ENCODE results near the gene SLC7A5. TPM values are rescaled to one million over a fixed set of nuclear protein-coding genes. Genes with fewer than 3 reads are reported as not detected.
"Not testable (repeated sequence)": the region's sequence is repeated elsewhere in the genome, so short reads cannot be mapped to it uniquely, and the experiment has no call there.

The SLC7A5 gene
- total RNA-seq, 1 donor from 2014 or later, result 7.6 TPM

DNA sequence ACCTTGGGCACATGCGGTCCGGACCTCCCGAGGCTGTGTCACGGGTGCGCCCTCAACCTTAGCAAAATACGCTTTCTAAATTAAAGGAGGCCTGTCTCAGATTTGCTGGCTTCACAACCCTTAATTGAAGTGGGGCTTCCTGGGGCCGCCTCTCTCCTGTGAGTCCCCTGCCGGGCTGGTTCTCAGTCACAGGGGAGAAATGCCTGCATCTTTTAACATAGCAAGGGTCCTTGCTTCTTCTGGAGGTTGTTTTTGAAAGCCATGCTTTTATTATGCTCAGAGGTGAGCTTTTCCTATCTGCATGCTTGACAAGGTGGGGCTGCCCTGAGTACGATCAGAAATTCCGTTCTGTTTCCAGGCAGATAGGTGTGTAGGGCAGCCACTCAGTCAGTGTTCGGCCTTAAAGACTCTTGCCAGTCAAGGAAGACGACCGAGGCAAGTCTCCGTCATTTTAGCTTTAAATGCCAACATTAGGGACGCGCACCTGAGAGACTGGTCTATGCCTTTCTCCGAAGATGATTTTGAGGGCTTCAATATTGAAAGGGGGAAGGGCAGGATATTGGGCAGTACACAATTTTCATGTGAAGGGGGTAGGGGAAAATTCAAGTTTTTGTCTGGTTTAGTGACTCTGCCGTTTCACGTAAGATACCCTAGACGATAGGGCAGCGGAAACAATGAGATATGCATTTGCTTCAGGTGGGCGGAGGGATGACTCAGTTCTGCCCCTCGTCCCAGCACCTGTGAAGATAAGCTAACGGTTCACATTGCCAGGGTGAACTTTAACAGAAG, 5.5 kb upstream of the SLC7A5 start:
- H3K27ac ChIP-seq, result no peak overlapping the region
- intact Hi-C loops (cut with DNase I), result no loop called here
- no peaks in the 10 kb centered on the region for H3K4me1 ChIP-seq
- H3K9me3 ChIP-seq, result no peaks in the 10 kb centered on the region
- TF ChIP-seq, protein P1, sequence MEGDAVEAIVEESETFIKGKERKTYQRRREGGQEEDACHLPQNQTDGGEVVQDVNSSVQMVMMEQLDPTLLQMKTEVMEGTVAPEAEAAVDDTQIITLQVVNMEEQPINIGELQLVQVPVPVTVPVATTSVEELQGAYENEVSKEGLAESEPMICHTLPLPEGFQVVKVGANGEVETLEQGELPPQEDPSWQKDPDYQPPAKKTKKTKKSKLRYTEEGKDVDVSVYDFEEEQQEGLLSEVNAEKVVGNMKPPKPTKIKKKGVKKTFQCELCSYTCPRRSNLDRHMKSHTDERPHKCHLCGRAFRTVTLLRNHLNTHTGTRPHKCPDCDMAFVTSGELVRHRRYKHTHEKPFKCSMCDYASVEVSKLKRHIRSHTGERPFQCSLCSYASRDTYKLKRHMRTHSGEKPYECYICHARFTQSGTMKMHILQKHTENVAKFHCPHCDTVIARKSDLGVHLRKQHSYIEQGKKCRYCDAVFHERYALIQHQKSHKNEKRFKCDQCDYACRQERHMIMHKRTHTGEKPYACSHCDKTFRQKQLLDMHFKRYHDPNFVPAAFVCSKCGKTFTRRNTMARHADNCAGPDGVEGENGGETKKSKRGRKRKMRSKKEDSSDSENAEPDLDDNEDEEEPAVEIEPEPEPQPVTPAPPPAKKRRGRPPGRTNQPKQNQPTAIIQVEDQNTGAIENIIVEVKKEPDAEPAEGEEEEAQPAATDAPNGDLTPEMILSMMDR (IDR thresholded peaks at IDR 0.05), result no peak
- no peaks in the 10 kb centered on the region for H3K36me3 ChIP-seq
- H3K4me3 ChIP-seq, result no peak overlapping the region
- no peaks in the 10 kb centered on the region for H3K27me3 ChIP-seq
- no peak for DNase-seq (ENCODE audit: low spot score in 2 of 2)

DNA sequence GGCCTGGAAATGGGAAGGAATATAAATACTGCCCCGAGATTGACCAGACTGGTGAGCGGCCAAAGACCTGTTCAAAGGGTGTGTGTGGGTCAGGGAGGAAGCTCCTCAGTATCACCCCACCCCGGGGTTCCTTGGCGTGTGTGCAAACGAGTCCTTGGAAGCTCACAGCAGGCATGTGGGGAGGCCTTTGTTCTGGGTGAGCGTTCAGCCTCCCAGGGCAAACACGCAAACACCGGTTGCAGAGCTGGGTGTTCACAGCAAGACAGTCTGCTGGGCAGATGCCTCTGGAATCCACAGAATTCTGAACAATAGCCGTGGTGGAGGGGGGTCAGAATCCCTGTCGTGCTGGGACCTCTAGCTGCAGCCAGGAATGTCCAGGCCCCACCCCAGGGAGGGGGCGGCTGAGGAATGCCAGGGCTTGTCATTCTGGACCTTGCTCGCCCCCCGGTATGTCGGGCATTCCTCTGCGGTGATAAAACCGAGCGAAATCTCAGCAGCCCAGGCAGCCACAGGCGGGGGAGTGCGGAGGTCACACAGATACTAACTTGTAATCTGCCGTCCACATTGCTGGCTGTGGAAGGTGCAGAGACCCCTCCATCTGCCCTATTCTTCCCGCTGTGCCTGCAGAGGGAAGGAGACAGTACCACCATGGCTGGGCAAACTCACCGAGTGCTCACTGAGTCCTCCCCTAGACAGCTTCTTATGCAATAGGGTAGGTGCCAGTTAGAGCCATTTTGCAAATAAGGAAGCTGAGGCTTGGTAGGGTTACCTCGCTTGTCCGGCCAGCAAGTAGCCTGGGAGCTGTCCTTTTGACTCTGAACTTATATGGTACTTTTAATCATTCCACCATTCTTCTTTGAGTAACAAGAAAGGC, 1.3 kb upstream of the SLC7A5 start:
- not testable (repeated sequence) for H3K4me3 ChIP-seq; H3K36me3 ChIP-seq; H3K9me3 ChIP-seq; H3K27ac ChIP-seq; H3K27me3 ChIP-seq; H3K4me1 ChIP-seq; DNase-seq (ENCODE audit: low spot score in 2 of 2)
- intact Hi-C loops (cut with DNase I), result loop anchor here (1.0 kb wide), 3 partner anchors 20 to 92 kb away; no protein-coding TSS in a partner anchor

DNA sequence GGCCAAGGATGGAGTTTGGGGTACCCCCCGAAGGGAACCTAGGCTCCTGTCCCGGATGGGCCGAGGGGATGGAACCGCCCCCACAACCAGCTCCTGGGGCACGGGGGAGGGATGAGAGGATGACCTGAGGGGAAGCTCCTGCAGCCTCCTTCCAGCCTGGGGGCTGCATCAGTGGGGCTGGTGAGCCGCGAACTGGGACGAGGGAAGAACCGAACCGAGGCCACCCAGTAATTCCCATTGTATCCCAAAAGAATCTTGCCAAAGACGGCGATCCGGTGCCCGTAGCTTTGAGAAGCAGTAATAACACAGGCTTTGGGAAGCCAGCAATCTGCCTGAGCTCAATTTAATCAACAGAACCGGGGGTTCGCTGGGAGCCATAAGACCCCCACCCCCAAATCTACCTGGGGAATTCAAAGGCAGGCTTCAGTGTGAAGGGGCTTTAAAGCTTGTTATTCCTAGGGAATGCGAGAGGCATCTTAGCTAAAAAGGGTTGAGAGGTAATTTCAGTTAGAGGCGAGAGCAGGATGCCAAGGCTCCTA, 641 bp upstream of the SLC7A5 start:
- H3K27ac ChIP-seq; DNase-seq (ENCODE audit: low spot score in 2 of 2); intact Hi-C loops (cut with DNase I): not testable (repeated sequence)

DNA sequence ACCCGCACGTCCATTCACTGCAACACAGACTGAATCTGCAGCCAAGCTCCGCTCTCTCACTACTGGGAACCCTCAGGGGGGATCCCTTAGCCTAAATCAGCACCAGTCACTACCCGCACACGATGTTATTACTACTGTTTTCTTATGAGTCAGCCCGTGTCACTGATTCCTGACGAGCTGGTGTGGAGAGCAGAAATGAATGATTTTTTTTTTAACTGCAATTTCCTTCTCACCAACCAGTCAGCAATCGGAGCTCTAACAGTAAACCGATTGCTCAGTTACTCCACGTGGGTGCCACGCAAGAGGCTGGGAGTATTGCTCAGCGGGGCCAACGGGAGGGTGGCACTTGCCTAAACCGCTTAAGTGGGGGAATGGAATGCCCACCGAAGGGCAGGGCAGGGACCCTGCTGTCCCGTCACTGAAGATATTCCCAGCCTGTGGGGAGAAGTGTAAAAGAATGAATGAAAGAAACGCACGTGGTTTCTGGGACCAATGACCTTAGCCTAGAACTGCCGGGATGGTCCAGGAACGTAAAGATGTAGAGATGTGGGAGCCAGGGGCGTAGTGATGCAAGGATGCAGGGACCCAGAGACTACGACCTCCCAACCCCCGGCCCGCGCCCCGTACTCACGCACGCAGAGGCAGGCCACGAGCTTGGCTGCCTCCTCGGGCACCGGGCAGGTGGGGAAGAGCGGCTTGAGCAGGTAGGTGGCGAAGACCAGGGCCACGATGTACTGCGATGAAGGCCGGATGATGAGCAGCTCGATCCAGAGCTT, 865 bp downstream of the SLC7A5 start:
- H3K4me1 ChIP-seq; intact Hi-C loops (cut with DNase I); H3K36me3 ChIP-seq; H3K9me3 ChIP-seq; H3K27ac ChIP-seq; H3K27me3 ChIP-seq: not testable (repeated sequence)
- DNase-seq (ENCODE audit: low spot score in 2 of 2), result peak in 1 of 2 donors; percentile 77
- peak overlapping the region; percentile 50 to 75 for H3K4me3 ChIP-seq

More for the DNA sequence above, 641 bp upstream of the SLC7A5 start:
- H3K36me3 ChIP-seq, H3K27me3 ChIP-seq, H3K4me1 ChIP-seq, H3K4me3 ChIP-seq, H3K9me3 ChIP-seq: not testable (repeated sequence)

DNA sequence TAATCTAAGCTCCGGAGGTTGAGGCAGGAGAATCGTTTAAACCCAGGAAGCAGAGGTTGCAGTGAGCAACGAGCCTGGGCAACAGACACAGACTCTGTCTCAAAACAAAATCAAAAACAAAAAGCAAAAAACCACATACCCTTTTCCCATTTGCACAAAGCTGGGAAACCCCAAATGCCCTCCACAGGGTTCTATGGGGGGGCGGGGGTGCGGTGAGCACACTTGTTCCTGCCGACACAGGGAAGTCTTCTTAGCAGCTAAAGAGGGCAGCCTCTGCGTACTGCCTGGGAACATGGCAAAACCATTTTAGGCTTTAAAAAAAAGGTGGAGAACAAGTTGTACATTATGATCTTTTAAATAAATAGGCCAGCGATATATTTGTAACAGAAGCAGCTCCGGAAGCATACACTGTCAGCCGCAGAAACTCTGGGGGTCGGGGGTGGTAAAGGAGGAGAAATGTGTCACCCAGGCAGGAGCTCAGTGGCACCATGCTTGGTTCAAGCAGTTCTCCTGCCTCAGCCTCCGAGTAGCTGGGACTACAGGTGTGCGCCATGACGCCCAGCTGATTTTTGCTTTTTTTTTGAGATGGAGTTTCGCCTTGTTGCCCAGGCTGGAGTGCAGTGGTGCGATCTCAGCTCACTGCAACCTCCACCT, 3.3 kb downstream of the SLC7A5 start:
- H3K9me3 ChIP-seq; H3K4me3 ChIP-seq; H3K4me1 ChIP-seq; H3K27ac ChIP-seq; DNase-seq (ENCODE audit: low spot score in 2 of 2); H3K36me3 ChIP-seq; intact Hi-C loops (cut with DNase I); H3K27me3 ChIP-seq: not testable (repeated sequence)

DNA sequence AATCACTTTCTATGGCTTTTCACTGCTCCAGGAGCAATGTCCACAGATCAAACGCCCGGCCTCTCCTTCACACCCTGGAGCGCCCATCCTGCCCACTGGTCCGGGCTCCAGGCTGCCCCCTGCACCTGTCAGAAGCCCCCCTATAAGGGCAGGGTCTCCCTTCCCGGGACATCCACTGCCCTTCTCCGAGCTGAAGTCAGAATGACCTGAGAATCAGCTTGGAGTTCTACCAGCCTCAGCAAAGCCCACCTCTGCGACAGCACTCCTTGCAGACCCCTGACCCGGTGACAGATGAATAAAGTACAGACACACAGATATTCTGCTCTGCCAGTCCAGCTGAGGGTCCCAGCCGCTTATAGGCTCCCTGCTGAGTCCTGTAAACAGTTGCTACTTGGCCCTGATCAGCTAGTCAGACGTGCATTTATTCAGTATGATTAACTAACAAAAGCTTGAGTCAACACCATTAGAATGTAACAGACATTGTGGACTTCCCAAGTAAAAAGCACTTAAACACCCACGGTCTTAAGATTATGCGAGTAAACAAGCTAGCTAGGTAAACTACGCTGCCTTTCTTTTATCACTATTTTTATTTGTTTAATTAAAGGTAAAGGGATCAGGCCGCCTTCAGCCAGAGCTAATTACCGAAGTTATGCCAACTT, 4.8 kb downstream of the SLC7A5 start:
- Histone ChIP-seq H3K4me3 (no peak overlapping the region), H3K4me1 (peaks cover 0 to 4% of the 10 kb centered on the region in 2 donors), H3K27me3 (no peaks in the 10 kb centered on the region), H3K27ac (no peak overlapping the region), H3K9me3 (no peaks in the 10 kb centered on the region), H3K36me3 (no peaks in the 10 kb centered on the region)
- intact Hi-C loops (cut with DNase I), result no loop called here
- DNase-seq (ENCODE audit: low spot score in 2 of 2), result no peak
- TF ChIP-seq, protein P1 (IDR thresholded peaks at IDR 0.05), result no peak

DNA sequence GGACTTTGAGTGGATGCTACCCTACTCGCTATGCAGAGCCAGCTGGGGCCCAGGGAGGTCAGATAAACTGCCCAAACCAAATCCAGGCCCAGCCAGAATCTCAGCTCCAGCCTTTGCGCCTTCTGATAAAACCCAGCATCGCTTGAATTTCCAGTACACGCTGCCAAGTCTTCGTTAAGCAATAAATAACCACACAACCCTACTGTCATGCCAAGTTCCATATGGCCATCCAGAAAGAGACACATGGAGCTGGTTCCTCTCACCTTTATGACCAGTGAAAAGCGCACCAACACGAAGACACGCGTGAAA, 6.0 kb downstream of the SLC7A5 start:
- H3K27me3 ChIP-seq; intact Hi-C loops (cut with DNase I); H3K36me3 ChIP-seq; H3K9me3 ChIP-seq; H3K27ac ChIP-seq; H3K4me3 ChIP-seq; H3K4me1 ChIP-seq; DNase-seq (ENCODE audit: low spot score in 2 of 2): not testable (repeated sequence)

DNA sequence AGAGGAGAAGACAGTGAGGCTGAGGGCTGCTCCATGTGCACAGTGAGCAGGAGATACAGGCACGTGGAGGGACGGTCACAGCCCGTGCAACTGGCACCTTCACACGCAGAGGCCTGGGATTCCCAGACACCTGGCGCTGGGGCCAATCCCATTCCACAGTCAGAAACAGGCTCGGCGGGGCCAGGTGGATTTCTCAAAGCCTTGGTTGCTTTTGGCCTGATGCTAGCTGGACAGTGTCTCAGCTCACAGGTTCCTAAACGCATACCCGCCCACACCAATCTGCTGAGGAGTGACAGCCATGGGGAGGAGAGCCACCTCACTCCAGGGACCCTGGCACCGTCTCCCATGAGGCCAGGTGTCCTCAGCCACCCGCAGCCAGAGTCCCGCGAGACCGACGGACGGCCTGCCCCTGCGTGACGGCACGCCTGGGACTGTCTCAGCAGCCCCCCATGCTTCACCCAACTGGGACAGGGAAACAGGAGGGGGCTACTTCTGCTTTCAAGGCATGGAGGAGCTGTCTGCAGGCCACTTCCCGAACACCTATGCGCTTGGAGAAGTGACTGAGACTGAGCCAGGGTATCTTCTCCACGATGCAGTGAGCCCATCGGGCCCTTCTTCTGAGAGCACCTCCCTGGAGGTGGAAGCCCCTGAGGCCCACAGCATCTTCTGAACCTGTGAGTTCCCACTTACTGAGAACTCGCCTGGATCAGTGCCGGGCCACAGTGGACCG, 6.5 kb downstream of the SLC7A5 start:
- H3K36me3 ChIP-seq; H3K27ac ChIP-seq; intact Hi-C loops (cut with DNase I); H3K4me3 ChIP-seq; H3K9me3 ChIP-seq; DNase-seq (ENCODE audit: low spot score in 2 of 2); H3K27me3 ChIP-seq; H3K4me1 ChIP-seq: not testable (repeated sequence)

DNA sequence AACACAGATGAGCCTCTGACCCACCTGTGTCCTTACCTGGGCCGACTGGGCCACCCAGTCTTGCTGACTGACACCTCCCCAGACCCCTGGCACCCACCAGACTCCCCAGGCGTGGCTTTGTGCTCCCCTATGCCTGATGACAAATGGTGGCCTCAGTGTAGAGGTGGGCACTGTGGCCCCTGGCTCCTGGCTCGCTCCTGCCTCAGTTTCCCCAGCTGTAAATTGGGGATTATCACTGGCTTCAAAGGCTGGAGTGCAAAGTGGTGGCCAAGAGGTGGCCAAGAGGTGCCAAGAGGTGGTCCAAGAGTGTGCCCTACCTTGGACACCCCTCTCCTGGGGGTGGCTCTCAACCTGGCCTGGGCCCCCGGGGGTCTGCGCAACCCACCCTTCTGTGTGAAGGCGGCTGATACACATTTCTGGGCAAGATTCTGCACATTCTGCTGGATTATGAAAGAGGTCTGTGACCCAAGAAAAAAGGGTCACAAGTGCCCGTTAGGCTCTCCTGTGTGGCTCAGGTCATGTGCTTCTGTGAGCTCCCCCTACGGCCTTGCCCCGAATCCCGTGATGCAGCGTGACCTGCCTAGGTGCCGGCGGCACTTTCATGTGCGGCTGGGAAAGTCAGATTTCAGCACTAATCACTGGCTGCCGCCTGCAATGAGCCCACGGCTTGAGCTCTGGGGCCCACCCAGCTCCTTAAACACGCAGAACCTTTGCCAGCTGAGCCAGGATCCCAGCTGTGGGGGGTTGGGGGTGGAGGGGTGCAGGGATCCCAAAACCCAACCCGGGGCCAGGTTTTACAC, 7.8 kb downstream of the SLC7A5 start:
- H3K27me3 ChIP-seq; H3K4me3 ChIP-seq; H3K36me3 ChIP-seq; H3K27ac ChIP-seq; intact Hi-C loops (cut with DNase I); DNase-seq (ENCODE audit: low spot score in 2 of 2); H3K9me3 ChIP-seq; H3K4me1 ChIP-seq: not testable (repeated sequence)
